IMR-90 (cell line): ENCODE results near the gene GAPVD1.

Experiments
- BHLHE40 ChIP-seq: fragments of 150-350 bp; IDR thresholded peaks from 2 replicates; pipeline ENCODE4 v1.6.1; 2016; ENCODE audit warnings: mild to moderate bottlenecking, low read depth, low read length
- CEBPB ChIP-seq: IDR thresholded peaks from 2 replicates; pipeline ENCODE4 v1.6.1; 2012; ENCODE audit warnings: low read depth, low read length, improper control_type of control experiment
- CHD1 ChIP-seq: IDR thresholded peaks from 2 replicates; pipeline ENCODE4 v1.6.1; 2012; ENCODE audit warnings: low read depth, low read length, improper control_type of control experiment
- FOS ChIP-seq: fragments of 150-350 bp; IDR thresholded peaks from 2 replicates; pipeline ENCODE4 v1.6.1; 2016; ENCODE audit warnings: low read depth, low read length
- MXI1 ChIP-seq: IDR thresholded peaks from 2 replicates; pipeline ENCODE4 v1.6.1; 2012; ENCODE audit warnings: low read depth, mild to moderate bottlenecking, low read length, moderate library complexity, borderline replicate concordance
- NFE2L2 ChIP-seq: fragments of 150-350 bp; IDR thresholded peaks from 2 replicates; pipeline ENCODE4 v1.6.1; 2016; ENCODE audit warnings: low read depth, mild to moderate bottlenecking, low read length
- POLR2A ChIP-seq: IDR thresholded peaks from 2 replicates; pipeline ENCODE4 v1.6.1; 2012; ENCODE audit warnings: mild to moderate bottlenecking, low read depth, low read length
- RAD21 ChIP-seq: IDR thresholded peaks from 2 replicates; pipeline ENCODE4 v1.6.1; 2012; ENCODE audit warnings: low read length, improper control_type of control experiment
- RCOR1 ChIP-seq: IDR thresholded peaks from 2 replicates; pipeline ENCODE4 v1.6.1; 2012; ENCODE audit warnings: mild to moderate bottlenecking, low read length, improper control_type of control experiment; ENCODE audit not compliant: insufficient replicate concordance
- RFX5 ChIP-seq: IDR thresholded peaks from 2 replicates; pipeline ENCODE4 v1.8.0; 2012; ENCODE audit warnings: low read depth, mild to moderate bottlenecking, low read length, moderate library complexity
- SMC3 ChIP-seq: fragments of 150-350 bp; IDR thresholded peaks from 2 replicates; pipeline ENCODE4 v1.6.1; 2016; ENCODE audit warnings: low read depth, mild to moderate bottlenecking, antibody characterized with exemption, low read length, moderate library complexity
- TF ChIP-seq, protein P1 (sequence below): conservative IDR thresholded peaks from 2 replicates; pipeline ENCODE4 v1.5.1; 2012; ENCODE audit warnings: mild to moderate bottlenecking, low read depth, low read length, improper control_type of control experiment
- TF ChIP-seq, protein P2 (sequence below): fragments of 150-350 bp; IDR thresholded peaks from 2 replicates; pipeline ENCODE4 v1.6.1; 2017; ENCODE audit warnings: mild to moderate bottlenecking, antibody characterized with exemption, low read length, low read depth
- TF ChIP-seq, protein P3 (sequence below): fragments of 150-350 bp; IDR thresholded peaks from 2 replicates; pipeline ENCODE4 v1.6.1; 2016; ENCODE audit warnings: low read depth, mild to moderate bottlenecking, low read length, moderate library complexity, borderline replicate concordance

DNA sequence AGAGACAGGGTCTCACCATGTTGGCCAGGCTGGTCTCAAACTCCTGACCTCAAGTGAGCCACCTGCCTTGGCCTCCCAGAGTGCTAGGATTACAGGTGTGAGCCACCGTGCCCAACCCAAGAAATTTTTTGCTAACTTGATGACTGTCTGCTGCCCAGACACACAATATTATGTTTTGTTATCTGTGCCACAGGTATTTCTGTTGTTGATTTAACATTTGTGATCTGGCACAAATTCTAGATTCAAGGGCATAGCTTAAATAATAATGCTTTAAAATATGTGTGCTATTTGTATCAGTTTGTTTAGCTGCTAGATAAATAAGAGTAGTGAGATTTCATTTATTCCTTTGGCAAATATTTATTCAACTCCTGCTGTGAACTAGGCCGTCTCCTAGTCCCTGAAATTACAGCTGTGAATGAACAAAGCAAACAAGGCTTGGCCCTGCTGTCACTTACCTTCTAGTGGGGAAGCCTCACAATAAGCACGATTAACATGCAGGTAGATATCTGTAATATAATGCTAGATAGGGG, 35.3 kb downstream of the GAPVD1 start:
- TF ChIP-seq, protein P1, sequence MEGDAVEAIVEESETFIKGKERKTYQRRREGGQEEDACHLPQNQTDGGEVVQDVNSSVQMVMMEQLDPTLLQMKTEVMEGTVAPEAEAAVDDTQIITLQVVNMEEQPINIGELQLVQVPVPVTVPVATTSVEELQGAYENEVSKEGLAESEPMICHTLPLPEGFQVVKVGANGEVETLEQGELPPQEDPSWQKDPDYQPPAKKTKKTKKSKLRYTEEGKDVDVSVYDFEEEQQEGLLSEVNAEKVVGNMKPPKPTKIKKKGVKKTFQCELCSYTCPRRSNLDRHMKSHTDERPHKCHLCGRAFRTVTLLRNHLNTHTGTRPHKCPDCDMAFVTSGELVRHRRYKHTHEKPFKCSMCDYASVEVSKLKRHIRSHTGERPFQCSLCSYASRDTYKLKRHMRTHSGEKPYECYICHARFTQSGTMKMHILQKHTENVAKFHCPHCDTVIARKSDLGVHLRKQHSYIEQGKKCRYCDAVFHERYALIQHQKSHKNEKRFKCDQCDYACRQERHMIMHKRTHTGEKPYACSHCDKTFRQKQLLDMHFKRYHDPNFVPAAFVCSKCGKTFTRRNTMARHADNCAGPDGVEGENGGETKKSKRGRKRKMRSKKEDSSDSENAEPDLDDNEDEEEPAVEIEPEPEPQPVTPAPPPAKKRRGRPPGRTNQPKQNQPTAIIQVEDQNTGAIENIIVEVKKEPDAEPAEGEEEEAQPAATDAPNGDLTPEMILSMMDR: no peak
- TF ChIP-seq RAD21: no peak
- no peak for TF ChIP-seq RFX5
- no peak for TF ChIP-seq POLR2A
- TF ChIP-seq MXI1: no peak
- no peak for TF ChIP-seq RCOR1
- TF ChIP-seq, protein P2, sequence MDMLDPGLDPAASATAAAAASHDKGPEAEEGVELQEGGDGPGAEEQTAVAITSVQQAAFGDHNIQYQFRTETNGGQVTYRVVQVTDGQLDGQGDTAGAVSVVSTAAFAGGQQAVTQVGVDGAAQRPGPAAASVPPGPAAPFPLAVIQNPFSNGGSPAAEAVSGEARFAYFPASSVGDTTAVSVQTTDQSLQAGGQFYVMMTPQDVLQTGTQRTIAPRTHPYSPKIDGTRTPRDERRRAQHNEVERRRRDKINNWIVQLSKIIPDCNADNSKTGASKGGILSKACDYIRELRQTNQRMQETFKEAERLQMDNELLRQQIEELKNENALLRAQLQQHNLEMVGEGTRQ: no peak
- no peak for TF ChIP-seq FOS
- TF ChIP-seq BHLHE40: no peak
- TF ChIP-seq, protein P3, sequence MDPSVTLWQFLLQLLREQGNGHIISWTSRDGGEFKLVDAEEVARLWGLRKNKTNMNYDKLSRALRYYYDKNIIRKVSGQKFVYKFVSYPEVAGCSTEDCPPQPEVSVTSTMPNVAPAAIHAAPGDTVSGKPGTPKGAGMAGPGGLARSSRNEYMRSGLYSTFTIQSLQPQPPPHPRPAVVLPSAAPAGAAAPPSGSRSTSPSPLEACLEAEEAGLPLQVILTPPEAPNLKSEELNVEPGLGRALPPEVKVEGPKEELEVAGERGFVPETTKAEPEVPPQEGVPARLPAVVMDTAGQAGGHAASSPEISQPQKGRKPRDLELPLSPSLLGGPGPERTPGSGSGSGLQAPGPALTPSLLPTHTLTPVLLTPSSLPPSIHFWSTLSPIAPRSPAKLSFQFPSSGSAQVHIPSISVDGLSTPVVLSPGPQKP: no peak
- no peak for TF ChIP-seq CHD1
- no peak for TF ChIP-seq SMC3
- no peak for TF ChIP-seq CEBPB
- TF ChIP-seq NFE2L2: no peak
